ENCODE measurements around the gene MTA3. TPM values are rescaled to one million over a fixed set of nuclear protein-coding genes. Genes with fewer than 3 reads are reported as not detected.

Gene MTA3
- total and polyA plus RNA-seq, 9 of the 15 experiments (the other 6 are each of a cell fraction or from before 2014, with no cell fraction given), result 12.4 to 39.6 (median 23.5) TPM

GRCh38 chr2:42742740-42743658, 174.6 kb downstream of the MTA3 start:
- Histone ChIP-seq H3K79me2 (ENCODE audit: control insufficient read depth, insufficient read depth, low read length) (no peaks in the 10 kb centered on the region), H3K9me3 (replicated peaks; ENCODE audit: control insufficient read depth, insufficient read depth, low read depth, low read length) (no peaks in the 10 kb centered on the region), H3K4me2 (ENCODE audit: insufficient read depth, low read length) (no peak overlapping the region), H3K27ac (ENCODE audit: extremely low read depth, low read depth, low read length) (no peak overlapping the region), H3K4me1 (replicated peaks in 1 of 2; ENCODE audit: control insufficient read depth in 2 of 2, insufficient read depth in 2 of 2, low read length in 2 of 2) (no peaks in the 10 kb centered on the region), H3K9me1 (ENCODE audit: control insufficient read depth, insufficient read depth, low read length) (no peaks in the 10 kb centered on the region), H3K4me3 (no peak overlapping the region), H3K9ac (ENCODE audit: insufficient read depth in 1 of 2, low read depth in 2 of 2, low read length in 2 of 2) (no peak overlapping the region), H4K20me1 (replicated peaks; ENCODE audit: control insufficient read depth, insufficient read depth, low read length) (no peaks in the 10 kb centered on the region), H3K36me3 (ENCODE audit: control insufficient read depth, insufficient read depth, low read length) (no peaks in the 10 kb centered on the region), H3K27me3 (ENCODE audit: control insufficient read depth in 2 of 2, insufficient read depth in 2 of 2, low read length in 2 of 2) (peaks cover 0 to 12% of the 10 kb centered on the region in 2 experiments; a peak in 2 of 5 replicates), H2AFZ (ENCODE audit: low read depth, low read length) (no peak overlapping the region)
- BruUV-seq (replicated peaks), result no TSS peak
- ChIA-PET CTCF (ENCODE audit: low intra/inter-chr PET ratio) (no interaction called here), POLR2A (interaction anchor here (0.9 to 1.5 kb wide), 2 partner anchors 10 to 12 kb away, joined by 3 read pairs; no protein-coding TSS in a partner anchor)
- ATAC-seq, result no peak
- in situ Hi-C loops (cut with MboI) (no loop called here), intact Hi-C loops (cut with micrococcal nuclease) (no loop called here)
- no peak for DNase-seq (ENCODE audit: extremely low read depth in 1 of 4, low spot score in 3 of 4)
- 6% methylated on average over 2 of the region's 2 CpGs for WGBS (ENCODE audit: insufficient coverage, low coverage, missing lambda C conversion rate)
- no peak for FAIRE-seq
- no peak for TF ChIP-seq ZBTB17 (CRISPR knock-in tag; IDR thresholded peaks at IDR 0.05)
- TF ChIP-seq AFF1 (IDR thresholded peaks at IDR 0.05; ENCODE audit: low read depth in 1 of 2, partially characterized antibody in 2 of 2), result no peak
- TF ChIP-seq ZBTB49 (CRISPR knock-in tag; IDR thresholded peaks at IDR 0.05; ENCODE audit: borderline replicate concordance), result no peak
- no peak for TF ChIP-seq GTF2F1 (IDR thresholded peaks at IDR 0.05; ENCODE audit: low read depth, low read length)
- TF ChIP-seq, protein P1, sequence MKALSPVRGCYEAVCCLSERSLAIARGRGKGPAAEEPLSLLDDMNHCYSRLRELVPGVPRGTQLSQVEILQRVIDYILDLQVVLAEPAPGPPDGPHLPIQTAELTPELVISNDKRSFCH (CRISPR knock-in tag; IDR thresholded peaks at IDR 0.05), result no peak
- TF ChIP-seq, protein P1 (tag; IDR thresholded peaks at IDR 0.05), result no peak
- TF ChIP-seq, protein P2, sequence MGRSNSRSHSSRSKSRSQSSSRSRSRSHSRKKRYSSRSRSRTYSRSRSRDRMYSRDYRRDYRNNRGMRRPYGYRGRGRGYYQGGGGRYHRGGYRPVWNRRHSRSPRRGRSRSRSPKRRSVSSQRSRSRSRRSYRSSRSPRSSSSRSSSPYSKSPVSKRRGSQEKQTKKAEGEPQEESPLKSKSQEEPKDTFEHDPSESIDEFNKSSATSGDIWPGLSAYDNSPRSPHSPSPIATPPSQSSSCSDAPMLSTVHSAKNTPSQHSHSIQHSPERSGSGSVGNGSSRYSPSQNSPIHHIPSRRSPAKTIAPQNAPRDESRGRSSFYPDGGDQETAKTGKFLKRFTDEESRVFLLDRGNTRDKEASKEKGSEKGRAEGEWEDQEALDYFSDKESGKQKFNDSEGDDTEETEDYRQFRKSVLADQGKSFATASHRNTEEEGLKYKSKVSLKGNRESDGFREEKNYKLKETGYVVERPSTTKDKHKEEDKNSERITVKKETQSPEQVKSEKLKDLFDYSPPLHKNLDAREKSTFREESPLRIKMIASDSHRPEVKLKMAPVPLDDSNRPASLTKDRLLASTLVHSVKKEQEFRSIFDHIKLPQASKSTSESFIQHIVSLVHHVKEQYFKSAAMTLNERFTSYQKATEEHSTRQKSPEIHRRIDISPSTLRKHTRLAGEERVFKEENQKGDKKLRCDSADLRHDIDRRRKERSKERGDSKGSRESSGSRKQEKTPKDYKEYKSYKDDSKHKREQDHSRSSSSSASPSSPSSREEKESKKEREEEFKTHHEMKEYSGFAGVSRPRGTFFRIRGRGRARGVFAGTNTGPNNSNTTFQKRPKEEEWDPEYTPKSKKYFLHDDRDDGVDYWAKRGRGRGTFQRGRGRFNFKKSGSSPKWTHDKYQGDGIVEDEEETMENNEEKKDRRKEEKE (IDR thresholded peaks at IDR 0.05; ENCODE audit: borderline replicate concordance in 1 of 2, control insufficient read depth in 1 of 2, low read depth in 2 of 2, low read length in 1 of 2), result no peak
- TF ChIP-seq CSDE1 (IDR thresholded peaks at IDR 0.05), result no peak
- no peak for TF ChIP-seq SLC30A9 (CRISPR knock-in tag; IDR thresholded peaks at IDR 0.05)
- TF ChIP-seq TBP (optimal IDR thresholded peaks at IDR 0.05; ENCODE audit: low read depth, low read length), result no peak

Measured in K562 (cell line).